Astrocyte of the cerebellum (primary cell): ENCODE data around the gene CELF4.

ENCODE experiments used
- DNase-seq: peaks from one replicate; pipeline ENCODE4 v3.0.0-alpha.2; 2011; ENCODE audit warnings: low read depth
- H3K4me3 ChIP-seq: 2 replicates; pipeline ENCODE4 v1.5.1; 2011; ENCODE audit warnings: mild to moderate bottlenecking, low read depth, low read length, moderate library complexity
- in situ Hi-C: cut with HindIII; loops from 2 replicates; pipeline ENCODE4 v1.10.0; 2017; ENCODE audit warnings: low sequenced_read_pairs
- TF ChIP-seq, protein P1 (sequence below): IDR thresholded peaks from 2 replicates; pipeline ENCODE4 v1.5.1; 2012; ENCODE audit warnings: low read length, low read depth, moderate library complexity, mild to moderate bottlenecking; ENCODE audit errors: missing control alignments

The CELF4 gene

DNA sequence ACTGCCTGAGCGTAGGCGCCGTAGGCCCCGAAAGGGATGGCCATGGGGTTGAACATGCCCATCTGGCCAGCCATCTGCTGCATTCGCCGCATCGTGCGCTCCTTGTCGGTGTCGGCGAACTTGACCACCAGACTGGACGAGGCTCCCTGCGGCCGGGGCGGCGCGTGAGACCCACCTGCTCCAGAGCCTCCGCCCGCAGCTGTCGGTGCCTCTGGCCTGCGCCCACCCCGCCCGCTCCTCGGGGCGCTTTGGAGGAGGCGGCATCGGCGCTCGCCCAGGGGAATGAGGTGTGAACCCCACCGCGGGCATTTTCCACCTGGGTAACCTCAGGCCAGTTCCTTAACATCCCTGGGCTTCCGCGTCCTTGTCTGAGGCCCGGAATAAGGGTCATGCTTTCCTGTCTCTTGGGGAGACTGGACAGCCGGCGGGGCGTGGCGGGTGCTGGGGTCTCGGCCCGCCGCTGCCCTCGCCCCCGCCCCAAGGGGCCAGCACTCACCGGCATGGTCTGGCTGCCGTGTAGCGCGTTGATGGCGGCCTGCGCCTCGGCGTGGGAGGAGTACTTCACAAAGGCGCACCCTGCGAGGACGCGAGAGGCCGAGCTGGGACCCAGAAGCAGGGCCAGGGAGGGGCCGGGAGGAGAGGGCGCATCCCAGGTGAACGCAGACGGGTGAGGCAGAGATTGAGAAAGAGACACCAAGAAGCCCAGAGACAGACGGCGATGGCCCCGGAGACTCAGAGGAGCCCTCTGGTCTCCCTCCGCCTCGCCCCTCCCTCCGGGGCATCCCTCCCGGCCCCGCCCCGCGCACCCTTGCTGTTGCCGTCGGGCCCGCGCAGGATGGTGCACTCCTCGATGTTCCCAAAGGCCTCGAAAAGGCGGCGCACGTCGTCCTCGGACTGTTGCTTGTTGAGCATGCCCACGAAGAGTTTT lies 291.0 kb downstream of the CELF4 start:
- no peak for DNase-seq
- in situ Hi-C loops = no loop called here
- TF ChIP-seq, protein P1, sequence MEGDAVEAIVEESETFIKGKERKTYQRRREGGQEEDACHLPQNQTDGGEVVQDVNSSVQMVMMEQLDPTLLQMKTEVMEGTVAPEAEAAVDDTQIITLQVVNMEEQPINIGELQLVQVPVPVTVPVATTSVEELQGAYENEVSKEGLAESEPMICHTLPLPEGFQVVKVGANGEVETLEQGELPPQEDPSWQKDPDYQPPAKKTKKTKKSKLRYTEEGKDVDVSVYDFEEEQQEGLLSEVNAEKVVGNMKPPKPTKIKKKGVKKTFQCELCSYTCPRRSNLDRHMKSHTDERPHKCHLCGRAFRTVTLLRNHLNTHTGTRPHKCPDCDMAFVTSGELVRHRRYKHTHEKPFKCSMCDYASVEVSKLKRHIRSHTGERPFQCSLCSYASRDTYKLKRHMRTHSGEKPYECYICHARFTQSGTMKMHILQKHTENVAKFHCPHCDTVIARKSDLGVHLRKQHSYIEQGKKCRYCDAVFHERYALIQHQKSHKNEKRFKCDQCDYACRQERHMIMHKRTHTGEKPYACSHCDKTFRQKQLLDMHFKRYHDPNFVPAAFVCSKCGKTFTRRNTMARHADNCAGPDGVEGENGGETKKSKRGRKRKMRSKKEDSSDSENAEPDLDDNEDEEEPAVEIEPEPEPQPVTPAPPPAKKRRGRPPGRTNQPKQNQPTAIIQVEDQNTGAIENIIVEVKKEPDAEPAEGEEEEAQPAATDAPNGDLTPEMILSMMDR = no peak
- H3K4me3 ChIP-seq = no peak overlapping the region

DNA sequence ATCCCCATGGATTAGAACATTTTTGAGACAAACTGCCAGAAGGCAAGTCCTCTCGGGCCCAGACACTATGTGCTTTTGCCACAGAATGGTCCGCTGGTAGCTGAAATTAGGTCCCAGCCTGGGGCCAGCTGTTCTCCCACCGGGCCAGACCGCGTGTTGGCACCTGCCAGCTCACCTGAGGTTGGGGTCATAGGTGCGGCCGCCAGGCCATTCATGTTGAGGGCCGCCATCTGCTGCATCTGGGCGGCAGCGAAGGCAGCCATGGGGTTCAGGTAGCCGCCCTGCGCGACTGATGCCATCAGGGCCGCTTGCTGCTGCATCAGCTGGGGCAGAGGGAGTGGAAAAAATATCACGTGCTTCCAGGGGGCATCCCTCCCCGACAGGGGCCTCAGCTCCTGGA lies 292.8 kb downstream of the CELF4 start:
- no peak for DNase-seq
- H3K4me3 ChIP-seq = no peak overlapping the region
- in situ Hi-C loops = no loop called here
- TF ChIP-seq, protein P1 = no peak

DNA sequence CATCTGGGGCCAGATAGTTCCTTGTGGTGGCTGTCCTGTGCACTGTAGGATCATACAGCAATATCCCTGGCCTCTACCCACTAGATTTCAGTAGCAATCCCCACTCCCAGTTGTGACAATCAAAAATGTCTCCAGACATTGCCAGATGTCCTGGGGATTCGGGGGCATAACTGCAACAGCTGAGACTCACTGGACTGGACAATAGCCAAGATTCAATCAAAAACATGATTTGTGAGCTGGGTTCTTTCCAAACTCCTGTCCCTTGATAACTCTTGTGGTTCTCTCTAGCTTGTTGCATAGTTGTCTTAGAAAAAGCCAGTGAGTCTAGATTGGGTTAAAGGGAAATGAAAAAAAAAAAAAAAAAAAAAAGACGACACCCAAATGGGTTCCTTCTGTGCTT lies 293.4 kb downstream of the CELF4 start:
- no peak overlapping the region for H3K4me3 ChIP-seq
- in situ Hi-C loops = no loop called here
- DNase-seq = no peak
- TF ChIP-seq, protein P1 = no peak

DNA sequence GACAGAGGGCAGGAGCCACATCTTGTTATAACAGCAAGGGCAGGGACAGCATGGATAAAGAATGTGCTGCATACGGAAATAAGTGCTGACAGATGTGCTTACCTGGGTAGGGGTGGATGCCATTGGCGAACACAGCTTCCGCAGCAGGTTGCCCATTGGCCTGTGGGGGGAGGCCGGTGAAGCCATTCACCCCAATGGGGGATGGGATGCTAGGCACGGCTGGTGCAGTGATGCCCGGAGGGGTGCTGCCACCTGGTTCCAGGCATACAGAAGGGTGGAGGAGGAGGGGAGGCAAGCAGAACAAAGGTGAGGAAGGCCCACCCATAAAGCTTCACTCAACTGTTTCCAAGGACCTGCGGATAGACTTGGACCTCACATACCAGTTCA lies 294.9 kb downstream of the CELF4 start:
- no peak for DNase-seq
- TF ChIP-seq, protein P1 = no peak
- in situ Hi-C loops = no loop called here
- H3K4me3 ChIP-seq = no peak overlapping the region

DNA sequence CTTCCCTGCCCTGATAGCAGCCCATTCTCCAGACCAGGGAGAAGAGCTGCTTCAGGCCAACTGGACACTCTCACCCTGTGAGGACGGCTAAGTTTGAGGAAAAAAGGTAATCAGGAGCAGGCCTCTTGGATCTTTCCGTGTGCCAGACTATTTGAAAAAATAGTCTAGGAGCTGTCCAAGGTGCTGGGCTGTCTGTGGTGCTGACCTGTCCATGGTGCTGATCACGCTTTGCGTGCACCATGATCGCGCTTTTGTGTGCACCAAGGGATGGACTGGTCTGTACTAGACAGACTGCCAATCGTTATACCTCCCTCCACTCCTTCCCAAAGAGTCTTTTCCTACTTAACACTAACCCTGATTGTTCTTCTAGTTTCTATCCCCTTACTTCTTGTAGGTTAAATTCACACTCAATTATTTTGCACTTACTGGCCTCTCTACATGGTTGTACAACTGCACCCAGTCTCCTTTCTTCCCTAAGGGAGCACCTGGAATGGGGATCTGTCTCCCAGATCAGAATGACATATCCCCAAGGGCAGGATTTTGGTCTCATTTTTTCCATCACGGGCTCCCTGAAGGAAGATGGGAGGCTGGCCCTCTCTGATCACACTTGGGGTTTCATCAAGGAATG lies 295.4 kb downstream of the CELF4 start:
- in situ Hi-C loops = no loop called here
- peak; percentile 49 for DNase-seq
- TF ChIP-seq, protein P1 = no peak
- H3K4me3 ChIP-seq = no peak overlapping the region

DNA sequence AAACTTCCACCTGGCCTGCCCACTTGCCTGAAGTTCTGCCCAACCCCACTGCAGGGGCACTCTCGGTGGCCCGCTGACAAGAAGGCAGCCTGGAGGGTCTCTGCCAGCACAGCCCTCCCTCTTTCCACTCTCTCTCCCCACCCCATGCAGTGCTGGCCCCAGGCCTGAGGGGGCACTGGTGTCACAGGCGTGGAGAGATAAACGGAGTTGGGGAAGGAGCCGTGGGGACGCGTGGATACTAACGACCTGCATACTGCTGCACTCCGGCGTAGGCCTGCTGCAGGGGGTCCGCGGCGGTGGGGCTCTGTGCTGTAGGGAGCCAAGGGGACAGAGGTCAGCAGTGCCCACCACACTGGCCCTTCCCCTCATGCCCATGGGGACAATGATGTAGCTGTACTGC lies 299.3 kb downstream of the CELF4 start:
- in situ Hi-C loops = no loop called here
- DNase-seq = no peak
- no peak overlapping the region for H3K4me3 ChIP-seq
- TF ChIP-seq, protein P1 = no peak
